ENCODE data around the gene TMPRSS2. TPM values are rescaled to one million over a fixed set of nuclear protein-coding genes. Genes with fewer than 3 reads are reported as not detected.

Gene TMPRSS2
- total RNA-seq, 1 experiment from 2014 or later, result 1.1 TPM

GRCh38 chr21:41449613-41450012, 58.3 kb downstream of the TMPRSS2 start:
- TF ChIP-seq MAX (IDR thresholded peaks at IDR 0.05) (no peak), JUND (IDR thresholded peaks at IDR 0.05) (no peak), CEBPB (IDR thresholded peaks at IDR 0.05; ENCODE audit: low read depth) (no peak), ATF3 (IDR thresholded peaks at IDR 0.05) (no peak), REST (IDR thresholded peaks at IDR 0.05; ENCODE audit: low read depth) (no peak), POLR2AphosphoS5 (IDR thresholded peaks at IDR 0.05; ENCODE audit: low read depth, low read length) (no peak), POLR2A (IDR thresholded peaks at IDR 0.05; ENCODE audit: borderline replicate concordance, extremely low read depth, insufficient read depth, insufficient read length) (no peak), ZNF274 (IDR thresholded peaks at IDR 0.05; ENCODE audit: low read depth, low read length) (no peak), RAD21 (IDR thresholded peaks at IDR 0.05; ENCODE audit: low read depth) (no peak), SP1 (IDR thresholded peaks at IDR 0.05; ENCODE audit: low read depth) (no peak), SRF (IDR thresholded peaks at IDR 0.05; ENCODE audit: low read depth) (no peak), EGR1 (IDR thresholded peaks at IDR 0.05; ENCODE audit: low read depth) (no peak), ELF1 (IDR thresholded peaks at IDR 0.05; ENCODE audit: borderline replicate concordance, low read depth) (no peak), ZBTB33 (IDR thresholded peaks at IDR 0.05; ENCODE audit: extremely low read depth, insufficient replicate concordance, low read length) (no peak), EZH2 (IDR thresholded peaks at IDR 0.05) (no peak), TCF7L2 (IDR thresholded peaks at IDR 0.05; ENCODE audit: borderline replicate concordance, extremely low read depth, insufficient read depth, insufficient read length) (no peak), EZH2phosphoT487 (IDR thresholded peaks at IDR 0.05; ENCODE audit: borderline replicate concordance) (no peak), FOSL1 (IDR thresholded peaks at IDR 0.05; ENCODE audit: low read depth) (no peak), CBX3 (IDR thresholded peaks at IDR 0.05; ENCODE audit: low read depth) (no peak), SIN3A (IDR thresholded peaks at IDR 0.05; ENCODE audit: low read depth) (no peak)
- POLR2A ChIA-PET, result no interaction called here
- H3K79me2 ChIP-seq (ENCODE audit: insufficient read depth, low read length), result no peaks in the 10 kb centered on the region
- no peaks in the 10 kb centered on the region for H3K4me1 ChIP-seq (ENCODE audit: control insufficient read depth in 1 of 2, insufficient read depth in 2 of 2, low read length in 2 of 2)
- no peak overlapping the region for H3K4me2 ChIP-seq (ENCODE audit: low read length)
- H3K27me3 ChIP-seq (ENCODE audit: insufficient read depth, low read length), result no peaks in the 10 kb centered on the region
- H3K4me3 ChIP-seq (replicated peaks in 1 of 2; ENCODE audit: low read depth in 1 of 2, low read length in 2 of 2), result no peak overlapping the region
- H4K20me1 ChIP-seq (ENCODE audit: insufficient read depth), result no peaks in the 10 kb centered on the region
- no peak overlapping the region for H3K27ac ChIP-seq (ENCODE audit: low read depth, low read length)
- no peaks in the 10 kb centered on the region for H3K9me2 ChIP-seq (ENCODE audit: insufficient read depth)
- H2AFZ ChIP-seq (ENCODE audit: low read depth, low read length, poor library complexity, severe bottlenecking), result no peak overlapping the region
- CTCF ChIA-PET, result no interaction called here
- DNase-seq (ENCODE audit: low read depth, low spot score) (no peak), ATAC-seq (no peak)
- BruUV-seq (replicated peaks), result no TSS peak
- RAD21 ChIA-PET (ENCODE audit: low non-redundant PET in 1 of 2, low total read pairs in 2 of 2, uncharacterized antibody in 2 of 2, unreplicated experiment in 2 of 2), result no interaction called here
- no peaks in the 10 kb centered on the region for H3K36me3 ChIP-seq (ENCODE audit: control insufficient read depth in 1 of 2, insufficient read depth in 2 of 2, low read length in 2 of 2)
- H3K9me3 ChIP-seq (ENCODE audit: control insufficient read depth in 1 of 2, insufficient read depth in 1 of 2, low read depth in 1 of 2, low read length in 2 of 2), result no peaks in the 10 kb centered on the region
- no peak overlapping the region for H3K9ac ChIP-seq (ENCODE audit: low read length)
- intact Hi-C loops (cut with micrococcal nuclease), result no loop called here

Data from HCT116 (cell line).